ENCODE results near the gene PPP2R2B. TPM values are rescaled to one million over a fixed set of nuclear protein-coding genes. Genes with fewer than 3 reads are reported as not detected.
A peak's percentile ranks its signal among the peaks of the same experiment; 100 is the strongest.

Gene PPP2R2B
- total and polyA plus RNA-seq, 4 donors = 2.0 to 27.3 (median 12.0) TPM

DNA sequence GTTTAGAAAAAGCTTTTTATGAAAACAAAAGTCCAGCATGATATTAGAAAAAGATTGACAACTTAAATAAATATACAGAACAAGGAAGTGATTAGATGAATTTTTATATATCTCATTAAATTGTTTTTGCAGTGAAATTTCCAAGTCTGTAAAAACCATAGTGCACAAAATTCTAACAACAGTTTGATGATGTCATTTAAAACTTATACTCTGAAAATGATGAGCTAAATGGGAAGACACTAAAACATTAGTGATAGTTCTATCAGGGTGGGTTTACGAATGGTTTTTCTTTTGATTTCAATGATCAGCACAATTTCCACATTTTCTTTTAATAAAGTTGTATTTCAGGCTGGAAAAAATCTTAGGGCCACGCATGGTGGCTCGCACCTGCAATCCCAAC, 236.1 kb downstream of the PPP2R2B start:
- H3K27me3 ChIP-seq (ENCODE audit: control insufficient read depth in 1 of 2, insufficient read depth in 2 of 2, low read length in 1 of 2) = no peaks in the 10 kb centered on the region
- H3K27ac ChIP-seq (ENCODE audit: low read depth in 1 of 2, low read length in 2 of 2) = no peak overlapping the region
- WGBS, 2 donors = 91 to 95% methylated on average over 3 of the region's 3 CpGs
- peaks cover 2 to 6% of the 10 kb centered on the region in 2 donors for H3K36me3 ChIP-seq (ENCODE audit: control insufficient read depth in 1 of 2, insufficient read depth in 2 of 2, low read length in 1 of 2)
- H3K9me3 ChIP-seq (ENCODE audit: control insufficient read depth, low read length) = no peaks in the 10 kb centered on the region
- H3K4me3 ChIP-seq (ENCODE audit: low read length in 2 of 2) = no peak overlapping the region
- intact Hi-C loops (cut with DNase I) = no loop called here
- ATAC-seq (ENCODE audit: low FRiP score) = no peak
- H3K4me1 ChIP-seq (ENCODE audit: control insufficient read depth in 1 of 2, insufficient read depth in 2 of 2, low read length in 2 of 2) = peaks cover 4 to 7% of the 10 kb centered on the region in 2 donors
- DNase-seq = no peak

DNA sequence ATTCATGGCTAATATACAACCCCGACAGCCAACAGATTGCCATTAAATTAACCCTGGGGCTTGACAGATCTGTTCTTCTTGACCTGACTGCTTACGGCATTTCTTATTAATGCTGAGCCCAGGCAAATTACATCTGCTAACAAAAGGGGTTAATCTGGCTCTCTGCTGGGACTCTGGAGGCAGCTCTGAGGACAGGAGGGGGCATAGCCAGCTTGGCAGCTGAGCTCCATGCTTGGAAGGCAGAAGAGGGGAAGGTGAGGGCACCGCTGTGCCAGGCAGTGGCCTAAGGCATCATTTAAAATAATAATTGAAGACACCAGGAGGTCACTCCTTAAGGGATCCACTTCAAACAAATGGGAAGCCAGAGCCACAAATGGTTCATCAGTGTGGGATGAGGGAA, 236.6 kb downstream of the PPP2R2B start:
- Histone ChIP-seq H3K4me3 (ENCODE audit: low read length in 2 of 2) (no peak overlapping the region), H3K4me1 (ENCODE audit: control insufficient read depth in 1 of 2, insufficient read depth in 2 of 2, low read length in 2 of 2) (peaks cover 4 to 7% of the 10 kb centered on the region in 2 donors), H3K36me3 (ENCODE audit: control insufficient read depth in 1 of 2, insufficient read depth in 2 of 2, low read length in 1 of 2) (peaks cover 2 to 6% of the 10 kb centered on the region in 2 donors), H3K27me3 (ENCODE audit: control insufficient read depth in 1 of 2, insufficient read depth in 2 of 2, low read length in 1 of 2) (no peaks in the 10 kb centered on the region), H3K9me3 (ENCODE audit: control insufficient read depth, low read length) (no peaks in the 10 kb centered on the region), H3K27ac (ENCODE audit: low read depth in 1 of 2, low read length in 2 of 2) (no peak overlapping the region)
- ATAC-seq (ENCODE audit: low FRiP score) (no peak), DNase-seq (no peak)
- WGBS, 2 donors = 78 to 81% methylated on average over 3 of the region's 3 CpGs
- intact Hi-C loops (cut with DNase I) = no loop called here

GRCh38 chr5:146640285-146640896, 238.2 kb downstream of the PPP2R2B start:
- Histone ChIP-seq H3K36me3 (ENCODE audit: control insufficient read depth in 1 of 2, insufficient read depth in 2 of 2, low read length in 1 of 2) (peaks cover 0 to 2% of the 10 kb centered on the region in 2 donors), H3K27ac (ENCODE audit: low read depth in 1 of 2, low read length in 2 of 2) (peak overlapping the region in 1 of 2 donors; percentile 40), H3K9me3 (ENCODE audit: control insufficient read depth, low read length) (no peaks in the 10 kb centered on the region), H3K4me3 (ENCODE audit: low read length in 2 of 2) (no peak overlapping the region), H3K27me3 (ENCODE audit: control insufficient read depth in 1 of 2, insufficient read depth in 2 of 2, low read length in 1 of 2) (no peaks in the 10 kb centered on the region), H3K4me1 (ENCODE audit: control insufficient read depth in 1 of 2, insufficient read depth in 2 of 2, low read length in 2 of 2) (peaks cover 4 to 7% of the 10 kb centered on the region in 2 donors)
- 26 to 34% methylated on average over 7 of the region's 7 CpGs for WGBS, 2 donors
- ATAC-seq (ENCODE audit: low FRiP score) = no peak
- no peak for DNase-seq
- intact Hi-C loops (cut with DNase I) = no loop called here

DNA sequence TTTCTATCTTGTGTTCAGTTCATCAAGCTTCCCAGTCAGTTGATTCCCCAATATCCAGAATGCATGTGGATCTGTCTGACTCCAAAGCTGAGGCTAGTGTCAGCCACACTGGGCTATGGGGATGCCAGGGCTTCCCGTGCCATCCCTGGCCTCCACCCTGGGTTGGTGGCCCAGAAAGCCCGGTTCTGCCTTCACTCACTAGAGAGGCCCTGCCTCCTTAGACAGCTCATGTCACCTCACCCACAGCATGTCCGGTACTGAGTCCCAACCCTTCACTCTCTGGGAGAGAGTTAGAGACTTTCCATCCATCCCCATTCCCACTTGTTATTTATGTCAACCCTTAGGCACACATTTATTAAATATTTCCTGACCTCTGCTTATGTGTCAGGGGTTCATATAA, 243.1 kb downstream of the PPP2R2B start:
- 76 to 82% methylated on average over 3 of the region's 3 CpGs for WGBS, 2 donors
- Histone ChIP-seq H3K27me3 (ENCODE audit: control insufficient read depth in 1 of 2, insufficient read depth in 2 of 2, low read length in 1 of 2) (no peaks in the 10 kb centered on the region), H3K4me1 (ENCODE audit: control insufficient read depth in 1 of 2, insufficient read depth in 2 of 2, low read length in 2 of 2) (peaks cover 0 to 4% of the 10 kb centered on the region in 2 donors), H3K9me3 (ENCODE audit: control insufficient read depth, low read length) (no peaks in the 10 kb centered on the region), H3K27ac (ENCODE audit: low read depth in 1 of 2, low read length in 2 of 2) (no peak overlapping the region), H3K36me3 (ENCODE audit: control insufficient read depth in 1 of 2, insufficient read depth in 2 of 2, low read length in 1 of 2) (no peaks in the 10 kb centered on the region), H3K4me3 (ENCODE audit: low read length in 2 of 2) (no peak overlapping the region)
- intact Hi-C loops (cut with DNase I) = no loop called here
- ATAC-seq (ENCODE audit: low FRiP score) (no peak), DNase-seq (no peak)

- Histone ChIP-seq H3K9me3 (ENCODE audit: control insufficient read depth, low read length) (no peaks in the 10 kb centered on the region), H3K4me3 (ENCODE audit: low read length in 2 of 2) (no peak overlapping the region), H3K27me3 (ENCODE audit: control insufficient read depth in 1 of 2, insufficient read depth in 2 of 2, low read length in 1 of 2) (no peaks in the 10 kb centered on the region), H3K4me1 (ENCODE audit: control insufficient read depth in 1 of 2, insufficient read depth in 2 of 2, low read length in 2 of 2) (no peaks in the 10 kb centered on the region), H3K27ac (ENCODE audit: low read depth in 1 of 2, low read length in 2 of 2) (no peak overlapping the region), H3K36me3 (ENCODE audit: control insufficient read depth in 1 of 2, insufficient read depth in 2 of 2, low read length in 1 of 2) (no peaks in the 10 kb centered on the region)
- intact Hi-C loops (cut with DNase I) = no loop called here
- WGBS, 2 donors = 39 to 50% methylated on average over 8 of the region's 8 CpGs
- no peak for ATAC-seq (ENCODE audit: low FRiP score)
- no peak for DNase-seq
Measured at GRCh38 chr5:146633323-146633764, 245.2 kb downstream of the PPP2R2B start.

DNA sequence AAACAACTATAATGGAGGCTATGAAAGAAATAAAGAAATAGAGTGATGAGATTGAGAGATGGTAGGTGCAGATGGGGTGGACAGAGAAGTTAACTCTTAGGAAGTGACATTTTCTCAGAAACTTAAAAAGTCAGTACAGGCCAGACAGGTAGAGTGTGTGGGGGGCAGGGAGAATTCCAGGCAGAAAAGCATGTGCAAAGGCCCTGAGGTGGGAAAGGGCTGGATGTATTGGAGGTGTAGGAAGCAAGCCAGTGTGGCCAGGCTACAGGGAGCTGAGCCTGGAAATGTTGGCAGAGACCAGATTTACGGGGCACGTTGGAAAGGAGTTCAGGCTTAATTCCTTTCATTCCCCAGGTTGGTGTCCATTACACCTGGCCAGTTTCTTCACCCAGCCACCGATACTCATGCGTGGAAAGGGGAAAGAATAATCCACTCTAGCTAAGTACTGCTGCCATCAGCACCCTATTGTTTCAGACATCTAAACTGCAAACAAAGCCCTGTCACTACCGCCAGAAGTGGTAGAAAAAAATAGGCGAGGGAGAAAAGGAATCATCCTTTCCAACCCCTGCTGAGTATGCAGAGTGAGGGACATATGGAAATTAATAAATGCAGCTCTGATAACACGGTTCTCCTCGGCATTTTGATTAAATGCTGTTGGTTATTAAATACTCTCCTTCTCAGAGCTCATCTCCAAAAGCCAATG, 245.8 kb downstream of the PPP2R2B start:
- Histone ChIP-seq H3K4me3 (ENCODE audit: low read length in 2 of 2) (no peak overlapping the region), H3K4me1 (ENCODE audit: control insufficient read depth in 1 of 2, insufficient read depth in 2 of 2, low read length in 2 of 2) (no peaks in the 10 kb centered on the region), H3K27ac (ENCODE audit: low read depth in 1 of 2, low read length in 2 of 2) (no peak overlapping the region), H3K36me3 (ENCODE audit: control insufficient read depth in 1 of 2, insufficient read depth in 2 of 2, low read length in 1 of 2) (peaks cover 0 to 2% of the 10 kb centered on the region in 2 donors), H3K9me3 (ENCODE audit: control insufficient read depth, low read length) (no peaks in the 10 kb centered on the region), H3K27me3 (ENCODE audit: control insufficient read depth in 1 of 2, insufficient read depth in 2 of 2, low read length in 1 of 2) (no peaks in the 10 kb centered on the region)
- ATAC-seq (ENCODE audit: low FRiP score) = no peak
- no peak for DNase-seq
- intact Hi-C loops (cut with DNase I) = no loop called here
- 78 to 80% methylated on average over 8 of the region's 8 CpGs for WGBS, 2 donors

GRCh38 chr5:146630472-146630871, 248.1 kb downstream of the PPP2R2B start:
- 72 to 76% methylated on average over 3 of the region's 3 CpGs for WGBS, 2 donors
- no peak for DNase-seq
- H3K4me1 ChIP-seq (ENCODE audit: control insufficient read depth in 1 of 2, insufficient read depth in 2 of 2, low read length in 2 of 2) = no peaks in the 10 kb centered on the region
- no peak overlapping the region for H3K27ac ChIP-seq (ENCODE audit: low read depth in 1 of 2, low read length in 2 of 2)
- peaks cover 1% of the 10 kb centered on the region for H3K9me3 ChIP-seq (ENCODE audit: control insufficient read depth, low read length)
- intact Hi-C loops (cut with DNase I) = no loop called here
- no peaks in the 10 kb centered on the region for H3K27me3 ChIP-seq (ENCODE audit: control insufficient read depth in 1 of 2, insufficient read depth in 2 of 2, low read length in 1 of 2)
- no peak overlapping the region for H3K4me3 ChIP-seq (ENCODE audit: low read length in 2 of 2)
- H3K36me3 ChIP-seq (ENCODE audit: control insufficient read depth in 1 of 2, insufficient read depth in 2 of 2, low read length in 1 of 2) = peaks cover 2 to 3% of the 10 kb centered on the region in 2 donors
- no peak for ATAC-seq (ENCODE audit: low FRiP score)

DNA sequence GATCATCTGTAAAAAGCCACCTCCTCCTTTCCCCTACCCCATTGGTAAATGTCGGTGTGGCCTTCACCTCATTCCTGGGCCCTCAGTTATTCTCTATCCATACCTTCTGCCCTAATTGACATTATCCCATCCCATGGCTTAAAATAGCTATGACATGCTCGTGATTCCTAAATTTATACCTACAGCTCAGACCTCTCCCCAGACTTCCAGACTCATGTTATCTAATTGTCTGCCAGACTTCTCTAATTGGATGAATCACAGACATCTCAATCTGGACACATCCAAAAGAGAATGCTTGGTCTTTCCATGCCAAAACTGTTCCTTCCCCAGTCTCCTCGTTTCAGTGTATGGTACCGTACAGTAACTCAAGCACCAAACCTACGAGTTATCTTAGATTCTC, 249.6 kb downstream of the PPP2R2B start:
- Histone ChIP-seq H3K27ac (ENCODE audit: low read depth in 1 of 2, low read length in 2 of 2) (no peak overlapping the region), H3K4me3 (ENCODE audit: low read length in 2 of 2) (no peak overlapping the region), H3K27me3 (ENCODE audit: control insufficient read depth in 1 of 2, insufficient read depth in 2 of 2, low read length in 1 of 2) (no peaks in the 10 kb centered on the region), H3K4me1 (ENCODE audit: control insufficient read depth in 1 of 2, insufficient read depth in 2 of 2, low read length in 2 of 2) (no peaks in the 10 kb centered on the region), H3K9me3 (ENCODE audit: control insufficient read depth, low read length) (peaks cover 1% of the 10 kb centered on the region), H3K36me3 (ENCODE audit: control insufficient read depth in 1 of 2, insufficient read depth in 2 of 2, low read length in 1 of 2) (peaks cover 2 to 5% of the 10 kb centered on the region in 2 donors)
- intact Hi-C loops (cut with DNase I) = no loop called here
- DNase-seq (no peak), ATAC-seq (ENCODE audit: low FRiP score) (no peak)
- WGBS, 2 donors = 81 to 84% methylated on average over 5 of the region's 5 CpGs

DNA sequence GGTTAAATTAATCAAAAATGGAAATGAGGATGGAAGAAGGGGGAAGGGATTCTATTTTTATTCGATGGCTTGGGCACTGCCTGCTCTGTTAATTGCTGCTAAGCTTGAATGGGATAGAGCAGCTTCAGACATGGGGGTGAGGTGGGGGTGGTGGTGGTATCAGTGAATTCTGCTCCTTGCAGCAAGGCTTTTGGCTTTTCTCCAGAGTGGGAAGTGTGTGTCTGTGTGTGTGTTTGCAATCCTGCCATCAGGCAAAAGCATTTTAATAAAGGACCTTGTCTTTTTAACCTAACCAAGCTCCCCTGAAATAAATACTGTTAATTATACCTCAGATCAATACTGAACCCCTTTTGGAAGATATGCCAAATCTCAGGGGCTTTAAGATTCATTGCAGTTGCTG, 251.6 kb downstream of the PPP2R2B start:
- Histone ChIP-seq H3K36me3 (ENCODE audit: control insufficient read depth in 1 of 2, insufficient read depth in 2 of 2, low read length in 1 of 2) (peaks cover 2 to 5% of the 10 kb centered on the region in 2 donors), H3K27me3 (ENCODE audit: control insufficient read depth in 1 of 2, insufficient read depth in 2 of 2, low read length in 1 of 2) (no peaks in the 10 kb centered on the region), H3K4me1 (ENCODE audit: control insufficient read depth in 1 of 2, insufficient read depth in 2 of 2, low read length in 2 of 2) (no peaks in the 10 kb centered on the region), H3K27ac (ENCODE audit: low read depth in 1 of 2, low read length in 2 of 2) (no peak overlapping the region), H3K9me3 (ENCODE audit: control insufficient read depth, low read length) (peaks cover 1% of the 10 kb centered on the region), H3K4me3 (ENCODE audit: low read length in 2 of 2) (no peak overlapping the region)
- ATAC-seq (ENCODE audit: low FRiP score) = no peak
- intact Hi-C loops (cut with DNase I) = no loop called here
- DNase-seq = no peak
- WGBS, 2 donors = 71 to 75% methylated on average over 1 of the region's 1 CpG

Data from aorta (tissue), 5 donors.